GM18873 (cell line): ENCODE measurements around the gene IQSEC2.

ENCODE experiments used
- ATAC-seq: cut with Tn5 transposase; IDR thresholded peaks from one replicate; pipeline ENCODE4 v1.9.1; 2021; ENCODE audit warnings: mild to moderate bottlenecking, moderate library complexity, moderate number of reproducible peaks; ENCODE audit not compliant: unreplicated experiment, low FRiP score

The IQSEC2 gene

GRCh38 chrX:53281321-53281822 is at the start of gene IQSEC2:
Gene IQSEC2 (minus strand): TSS chrX:53281584.
- no peak for ATAC-seq

GRCh38 chrX:53330331-53330730 is 48.9 kb upstream of the IQSEC2 start:
- ATAC-seq = no peak

GRCh38 chrX:53324803-53325202 is 43.4 kb upstream of the IQSEC2 start:
- no peak for ATAC-seq

GRCh38 chrX:53324085-53324484 is 42.7 kb upstream of the IQSEC2 start:
- no peak for ATAC-seq

- no peak for ATAC-seq
Measured at GRCh38 chrX:53323196-53323595, 41.8 kb upstream of the IQSEC2 start.

GRCh38 chrX:53321943-53322497 is 40.6 kb upstream of the IQSEC2 start:
- ATAC-seq = no peak

- no peak for ATAC-seq
Measured at GRCh38 chrX:53321230-53321942, 40.0 kb upstream of the IQSEC2 start.

- ATAC-seq = no peak
Measured at GRCh38 chrX:53320543-53321229, 39.3 kb upstream of the IQSEC2 start.

- no peak for ATAC-seq
Measured at GRCh38 chrX:53319614-53320542, 38.5 kb upstream of the IQSEC2 start.

- ATAC-seq = no peak
Measured at GRCh38 chrX:53318766-53319353, 37.5 kb upstream of the IQSEC2 start.

- no peak for ATAC-seq
Measured at GRCh38 chrX:53317365-53318069, 36.1 kb upstream of the IQSEC2 start.

- no peak for ATAC-seq
Measured at GRCh38 chrX:53316860-53317237, 35.5 kb upstream of the IQSEC2 start.

GRCh38 chrX:53316111-53316859 is 34.9 kb upstream of the IQSEC2 start:
- ATAC-seq = no peak

- no peak for ATAC-seq
Measured at GRCh38 chrX:53313728-53314105, 32.3 kb upstream of the IQSEC2 start.

- no peak for ATAC-seq
Measured at GRCh38 chrX:53312946-53313727, 31.8 kb upstream of the IQSEC2 start.

GRCh38 chrX:53309837-53310236 is 28.5 kb upstream of the IQSEC2 start:
- no peak for ATAC-seq

GRCh38 chrX:53308836-53309235 is 27.5 kb upstream of the IQSEC2 start:
- ATAC-seq = no peak
